Measurements from ENCODE around the gene STEAP1B.

GRCh38 chr7:22435720-22436119 lies 64.3 kb downstream of the STEAP1B start:
- no peak for TF ChIP-seq EZH2phosphoT487 (IDR thresholded peaks at IDR 0.05; ENCODE audit: borderline replicate concordance, low read depth)
- no peak for TF ChIP-seq CTCF (IDR thresholded peaks at IDR 0.05)
- TF ChIP-seq TAF1 (IDR thresholded peaks at IDR 0.05; ENCODE audit: borderline replicate concordance, low read depth, low read length), result no peak
- no peak for TF ChIP-seq POLR2AphosphoS5 (IDR thresholded peaks at IDR 0.05; ENCODE audit: low read depth, low read length)
- TF ChIP-seq JUND (IDR thresholded peaks at IDR 0.05), result no peak
- TF ChIP-seq REST (IDR thresholded peaks at IDR 0.05; ENCODE audit: low read depth, low read length), result no peak
- no peak for TF ChIP-seq MXI1 (IDR thresholded peaks at IDR 0.05; ENCODE audit: low read depth, low read length)
- no peak for TF ChIP-seq SIN3A (IDR thresholded peaks at IDR 0.05; ENCODE audit: borderline replicate concordance, low read depth, low read length)
- no peak for TF ChIP-seq RXRA (IDR thresholded peaks at IDR 0.05; ENCODE audit: borderline replicate concordance, low read depth)
- no peak for TF ChIP-seq MAX (IDR thresholded peaks at IDR 0.05; ENCODE audit: low read depth)
- no peak for TF ChIP-seq SMC3 (IDR thresholded peaks at IDR 0.05; ENCODE audit: low read depth, low read length)
- TF ChIP-seq NRF1 (IDR thresholded peaks at IDR 0.05; ENCODE audit: low read depth, low read length), result no peak
